ENCODE results near the gene KIAA1755. TPM values are rescaled to one million over a fixed set of nuclear protein-coding genes. Genes with fewer than 3 reads are reported as not detected.

KIAA1755 gene
- polyA plus RNA-seq, 1 experiment = 2.9 TPM

GRCh38 chr20:38269040-38269439 is 8.5 kb upstream of the KIAA1755 start:
- POLR2A ChIA-PET = no interaction called here

GRCh38 chr20:38267901-38268514 is 7.5 kb upstream of the KIAA1755 start:
- Histone ChIP-seq H3K27me3 (ENCODE audit: control insufficient read depth, insufficient read depth, low read length) (no peaks in the 10 kb centered on the region), H3K4me3 (ENCODE audit: low read depth, low read length) (no peak overlapping the region), H3K27ac (ENCODE audit: low read depth, low read length) (no peak overlapping the region), H3K9me3 (ENCODE audit: control insufficient read depth, insufficient read depth, low read length) (no peaks in the 10 kb centered on the region)
- no peak for DNase-seq (ENCODE audit: low read depth, low spot score)
- POLR2A ChIA-PET = no interaction called here
- CTCF ChIA-PET = no interaction called here
- TF ChIP-seq CTCF (IDR thresholded peaks at IDR 0.05; ENCODE audit: low read depth, low read length) = no peak

More at GRCh38 chr20:38269040-38269439, 8.5 kb upstream of the KIAA1755 start:
- Histone ChIP-seq H3K4me3 (ENCODE audit: low read depth, low read length) (no peak overlapping the region), H3K27me3 (ENCODE audit: control insufficient read depth, insufficient read depth, low read length) (no peaks in the 10 kb centered on the region), H3K9me3 (ENCODE audit: control insufficient read depth, insufficient read depth, low read length) (no peaks in the 10 kb centered on the region), H3K27ac (ENCODE audit: low read depth, low read length) (no peak overlapping the region)
- CTCF ChIA-PET = interaction anchor here (2.0 kb wide), 1 partner anchor 48 kb away, joined by 7 read pairs; no protein-coding TSS in a partner anchor
- no peak for TF ChIP-seq CTCF (IDR thresholded peaks at IDR 0.05; ENCODE audit: low read depth, low read length)
- no peak for DNase-seq (ENCODE audit: low read depth, low spot score)

- ChIA-PET CTCF (no interaction called here), POLR2A (no interaction called here)
- Histone ChIP-seq H3K27me3 (ENCODE audit: control insufficient read depth, insufficient read depth, low read length) (no peaks in the 10 kb centered on the region), H3K4me3 (ENCODE audit: low read depth, low read length) (no peak overlapping the region), H3K27ac (ENCODE audit: low read depth, low read length) (no peak overlapping the region), H3K9me3 (ENCODE audit: control insufficient read depth, insufficient read depth, low read length) (no peaks in the 10 kb centered on the region)
- no peak for TF ChIP-seq CTCF (IDR thresholded peaks at IDR 0.05; ENCODE audit: low read depth, low read length)
- no peak for DNase-seq (ENCODE audit: low read depth, low spot score)
These were observed 6.8 kb upstream of the KIAA1755 start for GRCh38 chr20:38267296-38267695.

- H3K4me3 ChIP-seq (ENCODE audit: low read depth, low read length) = no peak overlapping the region
- H3K27me3 ChIP-seq (ENCODE audit: control insufficient read depth, insufficient read depth, low read length) = no peaks in the 10 kb centered on the region
- POLR2A ChIA-PET = no interaction called here
- DNase-seq (ENCODE audit: low read depth, low spot score) = no peak
- no peaks in the 10 kb centered on the region for H3K9me3 ChIP-seq (ENCODE audit: control insufficient read depth, insufficient read depth, low read length)
- no peak overlapping the region for H3K27ac ChIP-seq (ENCODE audit: low read depth, low read length)
- CTCF ChIA-PET = no interaction called here
- TF ChIP-seq CTCF (IDR thresholded peaks at IDR 0.05; ENCODE audit: low read depth, low read length) = no peak
These were observed 5.9 kb upstream of the KIAA1755 start for GRCh38 chr20:38266426-38266825.

- no peak overlapping the region for H3K4me3 ChIP-seq (ENCODE audit: low read depth, low read length)
- H3K27ac ChIP-seq (ENCODE audit: low read depth, low read length) = no peak overlapping the region
- ChIA-PET POLR2A (no interaction called here), CTCF (no interaction called here)
- no peak for DNase-seq (ENCODE audit: low read depth, low spot score)
- H3K27me3 ChIP-seq (ENCODE audit: control insufficient read depth, insufficient read depth, low read length) = no peaks in the 10 kb centered on the region
- TF ChIP-seq CTCF (IDR thresholded peaks at IDR 0.05; ENCODE audit: low read depth, low read length) = no peak
- no peaks in the 10 kb centered on the region for H3K9me3 ChIP-seq (ENCODE audit: control insufficient read depth, insufficient read depth, low read length)
These were observed 2.4 kb upstream of the KIAA1755 start for GRCh38 chr20:38262931-38263330.
